Sigmoid colon (tissue), 7 donors: Measurements from ENCODE around the gene MTUS2. TPM values are rescaled to one million over a fixed set of nuclear protein-coding genes. Genes with fewer than 3 reads are reported as not detected.

Experiments used
- DNase-seq: peaks from one replicate; pipeline ENCODE4 v3.0.0-alpha.2; 2019
- H3K27ac ChIP-seq, 4 donors: fragments of 200-600 bp; sonication (generic); one replicate each; pipeline ENCODE4 v1.5.1; 2016 to 2019; ENCODE audit warnings: mild to moderate bottlenecking in 1 of 4
- H3K27me3 ChIP-seq, 3 donors: fragments of 200-600 bp; sonication (generic); one replicate each; pipeline ENCODE4 v1.5.1; 2019; ENCODE audit warnings: mild to moderate bottlenecking in 1 of 3
- H3K36me3 ChIP-seq, 4 donors: fragments of 200-600 bp; sonication (generic); one replicate each; pipeline ENCODE4 v1.5.1; 2016 to 2019
- H3K4me1 ChIP-seq, 4 donors: fragments of 200-600 bp; sonication (generic); one replicate each; pipeline ENCODE4 v1.5.1; 2017 to 2019
- H3K4me3 ChIP-seq, 4 donors: fragments of 200-600 bp; sonication (generic); one replicate each; pipeline ENCODE4 v1.5.1; 2017 to 2019; ENCODE audit warnings: mild to moderate bottlenecking in 2 of 4, moderate library complexity in 1 of 4
- H3K9me3 ChIP-seq, 4 donors: fragments of 200-600 bp in 3 of 4; sonication (generic) in 3 of 4; one replicate each; pipeline versions ENCODE4 v1.5.1 to v1.6.1; 2013 to 2019
- CTCF ChIP-seq, 4 experiments: fragments of 450-650 bp in 3 of 4; fragments of 200-600 bp in 1 of 4; IDR thresholded peaks; one replicate each; pipeline ENCODE4 v1.5.1; 2016 to 2019; ENCODE audit warnings: antibody characterized with exemption in 4 of 4, mild to moderate bottlenecking in 3 of 4, moderate library complexity in 2 of 4
- EP300 ChIP-seq, 4 donors: sonication (generic); formaldehyde crosslinking; IDR thresholded peaks; one replicate each; pipeline ENCODE4 v1.6.1; 2017; ENCODE audit warnings: antibody characterized with exemption in 4 of 4
- POLR2A ChIP-seq, 2 donors: fragments of 450-650 bp; IDR thresholded peaks; one replicate each; pipeline ENCODE4 v1.6.1; 2016; ENCODE audit warnings: antibody characterized with exemption in 2 of 2, mild to moderate bottlenecking in 2 of 2, moderate library complexity in 2 of 2
- POLR2AphosphoS5 ChIP-seq, 4 donors: sonication (generic); formaldehyde crosslinking; IDR thresholded peaks; one replicate each; pipeline ENCODE4 v1.6.1; 2017; ENCODE audit warnings: antibody characterized with exemption in 4 of 4
- WGBS, 2 donors: extraction: QIAGEN DNeasy Blood & Tissue Kit; methylation state at CpG; one replicate each; pipeline ENCODE4 v1.1.7; 2013; 5-methylcytosine and 5-hydroxymethylcytosine counted together
- intact Hi-C: fragments of 100-400 bp; cut with DNase I; formaldehyde crosslinking; loops from one replicate; pipeline ENCODE4 v1.15.1; 2023
- polyA plus RNA-seq, 3 donors: library from polyadenylated mRNA; stranded (reverse); fragments of 200-250 nt; gene quantifications; one replicate each; pipeline ENCODE4 v1.2.3, GENCODE V29; 2013
- total RNA-seq, 4 donors: library from RNA; depleted of rRNA; stranded (reverse); fragments of >200 nt; gene quantifications; one replicate each; pipeline ENCODE4 v1.1.0, GENCODE V29; 2016
- donor health status: healthy with polysubstance abuse.
- donor health status: Bipolar disorder and iron deficiency.
- donor health status: healthy.

The MTUS2 gene
- total and polyA plus RNA-seq, 7 donors: 0.23 to 2.2 (median 0.85) TPM; not detected in 1

DNA sequence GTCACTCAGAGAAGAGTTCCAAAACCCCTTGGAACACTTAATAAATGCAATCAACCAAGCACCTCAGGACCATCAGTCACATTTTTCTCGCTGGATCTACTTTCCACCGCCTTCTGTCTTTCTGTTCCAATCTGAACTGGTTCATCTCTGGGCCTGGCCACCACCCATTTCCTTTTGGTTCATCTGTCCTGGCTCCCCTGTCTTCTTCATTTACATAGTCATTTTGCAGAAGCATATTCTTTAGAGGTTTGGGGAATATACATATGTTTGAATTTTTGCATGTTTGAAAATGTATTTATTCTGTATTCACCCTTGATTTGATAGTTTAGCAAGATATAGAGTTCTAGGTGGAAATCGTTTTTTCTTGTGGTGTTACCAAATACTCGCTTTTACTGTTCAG lies 188.2 kb downstream of the MTUS2 start:
- intact Hi-C loops: no loop called here
- Histone ChIP-seq H3K36me3 (no peaks in the 10 kb centered on the region), H3K4me3 (no peak overlapping the region), H3K27me3 (no peaks in the 10 kb centered on the region), H3K4me1 (no peaks in the 10 kb centered on the region), H3K9me3 (no peaks in the 10 kb centered on the region), H3K27ac (no peak overlapping the region)
- TF ChIP-seq EP300 (IDR thresholded peaks at IDR 0.05) (no peak), CTCF (IDR thresholded peaks at IDR 0.05) (no peak), POLR2A (IDR thresholded peaks at IDR 0.05) (no peak), POLR2AphosphoS5 (IDR thresholded peaks at IDR 0.05) (no peak)
- 89 to 90% methylated on average over 4 of the region's 4 CpGs for WGBS, 2 donors
- no peak for DNase-seq

DNA sequence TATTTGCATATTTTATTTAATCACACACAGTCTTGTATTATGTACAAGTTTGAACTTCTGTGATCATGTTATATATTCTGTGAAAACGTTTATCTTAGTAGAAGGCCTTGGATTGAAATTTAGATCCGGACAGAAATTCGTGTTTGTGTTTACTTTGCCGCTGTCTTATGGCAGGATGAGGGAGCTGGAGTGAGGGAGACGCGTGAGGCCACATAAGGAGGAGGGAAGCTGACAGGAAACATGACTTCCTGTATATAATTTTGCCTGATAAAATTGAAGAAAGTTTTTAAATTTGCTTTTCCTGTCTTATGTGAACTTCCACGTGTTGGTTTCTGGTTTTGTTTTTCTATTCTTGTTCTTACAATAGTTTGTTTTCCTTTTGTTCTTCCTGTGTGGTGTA lies 200.2 kb downstream of the MTUS2 start:
- no peaks in the 10 kb centered on the region for H3K9me3 ChIP-seq
- WGBS, 2 donors: 24 to 53% methylated on average over 7 of the region's 7 CpGs
- no peak for TF ChIP-seq EP300 (IDR thresholded peaks at IDR 0.05)
- intact Hi-C loops: no loop called here
- H3K4me3 ChIP-seq: no peak overlapping the region
- no peaks in the 10 kb centered on the region for H3K36me3 ChIP-seq
- H3K27ac ChIP-seq: no peak overlapping the region
- no peaks in the 10 kb centered on the region for H3K27me3 ChIP-seq
- DNase-seq: no peak
- H3K4me1 ChIP-seq: no peaks in the 10 kb centered on the region

DNA sequence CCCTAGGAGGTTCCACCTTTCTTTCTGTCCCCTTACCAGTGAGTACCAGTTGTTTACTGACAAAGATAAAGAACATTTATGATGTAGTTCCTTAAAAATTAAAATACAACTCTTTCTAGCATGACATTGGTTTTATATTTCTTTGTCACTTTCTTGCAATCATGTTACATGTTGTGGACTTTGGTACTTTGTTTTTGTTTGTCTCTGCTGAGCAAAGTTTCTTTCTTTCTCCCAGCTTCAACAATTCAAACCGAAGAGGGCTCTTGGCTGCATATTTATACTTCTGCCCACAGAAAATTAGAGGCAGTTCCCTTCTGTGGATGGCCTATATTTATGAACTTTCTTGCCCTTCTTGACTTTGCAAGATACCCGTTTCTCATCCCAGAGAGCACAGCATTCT lies 201.2 kb downstream of the MTUS2 start:
- H3K4me1 ChIP-seq: no peaks in the 10 kb centered on the region
- no peak overlapping the region for H3K4me3 ChIP-seq
- no peaks in the 10 kb centered on the region for H3K27me3 ChIP-seq
- TF ChIP-seq CTCF (IDR thresholded peaks at IDR 0.05) (no peak), POLR2AphosphoS5 (IDR thresholded peaks at IDR 0.05) (no peak), EP300 (IDR thresholded peaks at IDR 0.05) (no peak), POLR2A (IDR thresholded peaks at IDR 0.05) (no peak)
- DNase-seq: no peak
- H3K9me3 ChIP-seq: no peaks in the 10 kb centered on the region
- H3K36me3 ChIP-seq: no peaks in the 10 kb centered on the region
- H3K27ac ChIP-seq: no peak overlapping the region
- intact Hi-C loops: no loop called here
- 36 to 52% methylated on average over 2 of the region's 2 CpGs for WGBS, 2 donors

DNA sequence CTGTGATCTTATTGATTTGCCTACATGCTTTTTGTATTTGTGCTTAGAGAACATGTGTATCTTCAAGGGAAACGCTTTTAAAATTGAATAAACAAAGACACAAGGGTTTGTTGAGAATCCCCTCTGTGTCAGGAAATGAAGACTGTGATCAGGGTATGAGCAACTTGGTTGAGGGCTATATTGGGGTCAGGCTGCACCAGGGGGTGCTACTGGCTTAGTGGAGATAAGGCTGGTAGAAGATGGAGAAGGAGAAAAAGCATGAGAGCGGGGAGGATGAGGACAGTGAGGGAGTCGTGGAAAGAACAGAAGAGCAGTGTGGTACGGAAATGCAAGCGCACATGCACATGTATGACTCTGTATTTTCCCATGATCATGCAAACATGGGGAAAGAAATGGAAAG lies 201.6 kb downstream of the MTUS2 start:
- Histone ChIP-seq H3K9me3 (no peaks in the 10 kb centered on the region), H3K36me3 (no peaks in the 10 kb centered on the region), H3K4me3 (no peak overlapping the region), H3K27me3 (no peaks in the 10 kb centered on the region), H3K4me1 (no peaks in the 10 kb centered on the region), H3K27ac (no peak overlapping the region)
- intact Hi-C loops: no loop called here
- WGBS, 2 donors: 85% methylated on average over 5 of the region's 5 CpGs
- DNase-seq: no peak
- TF ChIP-seq EP300 (IDR thresholded peaks at IDR 0.05) (no peak), CTCF (IDR thresholded peaks at IDR 0.05) (no peak), POLR2AphosphoS5 (IDR thresholded peaks at IDR 0.05) (no peak), POLR2A (IDR thresholded peaks at IDR 0.05) (no peak)

DNA sequence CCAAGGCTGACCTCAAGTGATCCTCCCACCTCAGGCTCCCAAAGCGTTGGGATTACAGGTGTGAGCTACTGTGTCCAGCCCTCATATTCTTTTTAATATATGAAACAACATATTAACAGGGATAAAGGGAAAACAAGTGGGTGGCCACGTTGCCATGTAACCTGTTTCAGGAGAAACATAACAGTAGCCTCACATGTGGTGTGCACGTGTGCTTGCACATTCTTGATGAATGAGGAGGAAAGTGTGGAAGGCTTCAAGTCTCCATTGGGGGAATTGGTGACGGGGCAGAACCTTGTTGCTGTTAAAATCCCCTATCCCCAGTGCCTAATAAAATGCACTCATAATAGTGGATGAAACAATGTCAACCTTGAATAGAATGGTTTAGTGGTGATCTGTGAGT lies 202.3 kb downstream of the MTUS2 start:
- WGBS, 2 donors: 82 to 85% methylated on average over 4 of the region's 4 CpGs
- Histone ChIP-seq H3K27me3 (no peaks in the 10 kb centered on the region), H3K4me3 (no peak overlapping the region), H3K36me3 (no peaks in the 10 kb centered on the region), H3K4me1 (no peaks in the 10 kb centered on the region), H3K27ac (no peak overlapping the region), H3K9me3 (no peaks in the 10 kb centered on the region)
- TF ChIP-seq CTCF (IDR thresholded peaks at IDR 0.05) (no peak), EP300 (IDR thresholded peaks at IDR 0.05) (no peak), POLR2A (IDR thresholded peaks at IDR 0.05) (no peak), POLR2AphosphoS5 (IDR thresholded peaks at IDR 0.05) (no peak)
- DNase-seq: no peak
- intact Hi-C loops: no loop called here
